Cardiac muscle cell (in vitro differentiated cells and primary cell): Measurements from ENCODE around the gene NR6A1. TPM values are rescaled to one million over a fixed set of nuclear protein-coding genes. Genes with fewer than 3 reads are reported as not detected.

Experiments
- DNase-seq, 2 donors: peaks; one replicate each; pipeline versions ENCODE4 v3.0.0 to v3.0.0-alpha.2; 2010 to 2017; ENCODE audit warnings: low read depth in 1 of 2, low spot score in 1 of 2
- H3K27ac ChIP-seq: fragments of 200-600 bp; sonication (generic); 2 replicates; pipeline ENCODE4 v1.5.1; 2016
- H3K27me3 ChIP-seq: fragments of 200-600 bp; sonication (generic); 2 replicates; pipeline ENCODE4 v1.6.0; 2016; ENCODE audit warnings: control low read depth
- H3K36me3 ChIP-seq: fragments of 200-600 bp; sonication (generic); 2 replicates; pipeline ENCODE4 v1.5.1; 2016; ENCODE audit warnings: control low read depth
- H3K4me1 ChIP-seq: fragments of 200-600 bp; sonication (generic); 2 replicates; pipeline ENCODE4 v1.8.1; 2017; ENCODE audit warnings: low read depth, mild to moderate bottlenecking, mixed run types
- H3K4me3 ChIP-seq: fragments of 200-600 bp; sonication (generic); 2 replicates; pipeline ENCODE4 v1.5.1; 2016; ENCODE audit warnings: mild to moderate bottlenecking
- H3K9me3 ChIP-seq: fragments of 200-600 bp; sonication (generic); 2 replicates; pipeline ENCODE4 v1.5.1; 2017; ENCODE audit warnings: low read depth, mild to moderate bottlenecking, control low read depth
- polyA plus RNA-seq: library from polyadenylated mRNA; unstranded; fragments of >200 nt; fragmentation: Nextera tagmentation; extraction: Ambion mirVana; gene quantifications from 2 replicates; pipeline ENCODE4 v1.2.1, GENCODE V29; 2016
- total RNA-seq: library from RNA; depleted of rRNA; stranded (reverse); fragments of >200 nt; gene quantifications from 2 replicates; pipeline ENCODE4 v1.2.3, GENCODE V29; 2016
- TF ChIP-seq, protein P1 (sequence below): IDR thresholded peaks from 2 replicates; pipeline ENCODE4 v1.5.1; 2012; ENCODE audit warnings: low read depth, mild to moderate bottlenecking, low read length

The NR6A1 gene
- total and polyA plus RNA-seq, 2 experiments from 2014 or later = 3.2 to 19.8 TPM

DNA sequence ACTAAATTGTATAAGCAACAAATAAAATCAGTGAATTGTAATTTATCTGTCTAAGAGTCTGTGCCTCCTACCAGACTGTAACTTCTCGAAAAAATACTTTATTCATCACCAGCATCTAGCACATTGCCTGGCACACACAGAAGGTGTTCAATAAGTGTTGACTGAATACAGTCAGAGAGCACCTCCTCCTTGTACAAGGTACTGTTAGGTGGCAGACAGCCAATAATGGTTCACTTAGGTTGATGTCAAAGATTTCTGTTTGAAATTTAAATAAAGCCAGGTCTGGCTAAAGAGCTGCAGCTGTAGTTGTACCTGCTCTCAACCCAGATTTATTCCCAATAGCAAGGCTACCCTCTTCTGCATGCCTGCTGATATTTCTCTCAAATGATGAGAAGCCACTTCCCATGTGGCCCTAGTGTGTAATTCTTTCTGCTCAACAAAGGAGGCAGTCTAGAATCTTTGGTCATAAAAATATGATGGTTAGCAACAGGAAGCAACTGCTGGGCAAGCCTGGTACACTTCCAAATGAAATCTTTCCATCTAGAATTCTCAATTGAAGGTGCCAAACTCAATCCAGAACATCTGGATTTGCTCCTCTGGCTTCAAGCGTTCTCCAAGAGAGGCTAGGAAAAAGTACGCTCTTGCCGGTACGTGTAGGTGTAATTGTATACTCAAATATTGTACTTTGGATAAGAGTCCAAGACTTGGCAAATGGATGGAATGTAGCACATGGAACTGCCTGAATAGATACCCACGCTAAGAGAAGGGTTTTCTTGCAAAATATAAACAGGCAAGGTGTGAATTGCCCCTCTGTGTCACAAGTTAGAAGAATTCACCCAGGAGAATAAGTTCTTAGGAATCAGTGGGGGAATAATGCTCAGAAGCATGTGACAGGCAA, 95.6 kb downstream of the NR6A1 start:
- TF ChIP-seq, protein P1, sequence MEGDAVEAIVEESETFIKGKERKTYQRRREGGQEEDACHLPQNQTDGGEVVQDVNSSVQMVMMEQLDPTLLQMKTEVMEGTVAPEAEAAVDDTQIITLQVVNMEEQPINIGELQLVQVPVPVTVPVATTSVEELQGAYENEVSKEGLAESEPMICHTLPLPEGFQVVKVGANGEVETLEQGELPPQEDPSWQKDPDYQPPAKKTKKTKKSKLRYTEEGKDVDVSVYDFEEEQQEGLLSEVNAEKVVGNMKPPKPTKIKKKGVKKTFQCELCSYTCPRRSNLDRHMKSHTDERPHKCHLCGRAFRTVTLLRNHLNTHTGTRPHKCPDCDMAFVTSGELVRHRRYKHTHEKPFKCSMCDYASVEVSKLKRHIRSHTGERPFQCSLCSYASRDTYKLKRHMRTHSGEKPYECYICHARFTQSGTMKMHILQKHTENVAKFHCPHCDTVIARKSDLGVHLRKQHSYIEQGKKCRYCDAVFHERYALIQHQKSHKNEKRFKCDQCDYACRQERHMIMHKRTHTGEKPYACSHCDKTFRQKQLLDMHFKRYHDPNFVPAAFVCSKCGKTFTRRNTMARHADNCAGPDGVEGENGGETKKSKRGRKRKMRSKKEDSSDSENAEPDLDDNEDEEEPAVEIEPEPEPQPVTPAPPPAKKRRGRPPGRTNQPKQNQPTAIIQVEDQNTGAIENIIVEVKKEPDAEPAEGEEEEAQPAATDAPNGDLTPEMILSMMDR = no peak
- Histone ChIP-seq H3K4me3 (no peak overlapping the region), H3K27me3 (no peaks in the 10 kb centered on the region), H3K4me1 (peaks cover 28% of the 10 kb centered on the region), H3K27ac (no peak overlapping the region), H3K36me3 (no peaks in the 10 kb centered on the region), H3K9me3 (no peaks in the 10 kb centered on the region)
- DNase-seq = no peak

DNA sequence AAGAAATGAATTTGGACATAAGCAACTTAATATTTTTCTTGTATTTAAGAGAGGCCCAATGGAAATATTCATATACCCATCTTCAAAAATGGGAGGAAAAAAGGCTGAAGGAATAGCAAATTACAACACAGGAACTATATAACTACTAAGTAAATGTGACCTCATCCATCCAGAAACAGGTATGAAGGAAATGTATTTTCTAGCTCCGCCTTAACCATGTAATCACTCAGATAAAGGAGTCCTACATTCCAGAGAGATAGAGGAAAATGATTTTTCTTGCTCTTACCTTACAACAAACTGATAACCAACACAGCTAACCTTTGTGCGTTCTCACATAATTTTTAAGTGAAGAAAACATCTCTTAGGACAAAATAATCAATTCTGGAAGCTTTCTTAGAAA, 96.5 kb downstream of the NR6A1 start:
- no peak for DNase-seq
- Histone ChIP-seq H3K4me3 (no peak overlapping the region), H3K36me3 (no peaks in the 10 kb centered on the region), H3K4me1 (peaks cover 31% of the 10 kb centered on the region), H3K27me3 (no peaks in the 10 kb centered on the region), H3K27ac (no peak overlapping the region), H3K9me3 (no peaks in the 10 kb centered on the region)
- TF ChIP-seq, protein P1 = no peak

GRCh38 chr9:124673063-124673462, 98.0 kb downstream of the NR6A1 start:
- no peaks in the 10 kb centered on the region for H3K36me3 ChIP-seq
- no peak for DNase-seq
- H3K4me3 ChIP-seq = no peak overlapping the region
- no peak overlapping the region for H3K27ac ChIP-seq
- TF ChIP-seq, protein P1 = no peak
- H3K9me3 ChIP-seq = no peaks in the 10 kb centered on the region
- H3K4me1 ChIP-seq = peaks cover 16% of the 10 kb centered on the region
- H3K27me3 ChIP-seq = no peaks in the 10 kb centered on the region

DNA sequence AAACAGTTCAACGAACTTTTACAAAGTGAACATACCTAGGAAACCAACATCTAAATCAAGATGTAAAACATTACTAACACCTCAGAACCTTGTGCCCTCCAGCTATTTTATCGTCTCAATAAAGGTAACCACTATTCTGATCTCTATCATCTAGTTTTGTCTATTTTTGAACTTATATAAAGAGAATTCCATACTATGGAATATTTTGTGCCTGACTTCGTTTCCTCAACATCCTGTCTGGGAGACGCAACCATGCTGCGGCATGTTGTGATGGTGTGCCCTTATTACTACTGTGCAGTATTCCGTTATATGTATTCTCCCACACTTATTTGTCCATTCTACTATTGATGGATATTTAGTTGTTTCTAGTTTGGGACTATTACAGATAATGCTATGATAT, 99.2 kb downstream of the NR6A1 start:
- TF ChIP-seq, protein P1 = no peak
- DNase-seq = no peak
- Histone ChIP-seq H3K9me3 (no peaks in the 10 kb centered on the region), H3K4me3 (no peak overlapping the region), H3K27ac (no peak overlapping the region), H3K36me3 (no peaks in the 10 kb centered on the region), H3K4me1 (peaks cover 9% of the 10 kb centered on the region), H3K27me3 (no peaks in the 10 kb centered on the region)

GRCh38 chr9:124666642-124667041, 104.5 kb downstream of the NR6A1 start:
- Histone ChIP-seq H3K27me3 (no peaks in the 10 kb centered on the region), H3K36me3 (no peaks in the 10 kb centered on the region), H3K4me1 (peaks cover 9% of the 10 kb centered on the region), H3K9me3 (no peaks in the 10 kb centered on the region), H3K4me3 (no peak overlapping the region), H3K27ac (no peak overlapping the region)
- no peak for DNase-seq
- TF ChIP-seq, protein P1 = no peak
